ENCODE measurements around the gene ZNF469.

ZNF469 gene

GRCh38 chr16:88378401-88378800 is 4.4 kb upstream of the ZNF469 start:
- DNase-seq: no peak

GRCh38 chr16:88378836-88379693 is 3.7 kb upstream of the ZNF469 start:
- no peak for DNase-seq

- DNase-seq: no peak
Measured at GRCh38 chr16:88379694-88380040, 3.1 kb upstream of the ZNF469 start.

GRCh38 chr16:88380099-88380498 is 2.7 kb upstream of the ZNF469 start:
- DNase-seq: no peak

- DNase-seq: no peak
Measured at GRCh38 chr16:88380619-88381018, 2.1 kb upstream of the ZNF469 start.

- DNase-seq: no peak
Measured at GRCh38 chr16:88381820-88382451, 823 bp upstream of the ZNF469 start.

- DNase-seq: no peak
Measured at GRCh38 chr16:88383401-88384221, 852 bp downstream of the ZNF469 start.

- DNase-seq: no peak
Measured at GRCh38 chr16:88384222-88385111, 1.7 kb downstream of the ZNF469 start.

GRCh38 chr16:88385112-88385594 is 2.4 kb downstream of the ZNF469 start:
- no peak for DNase-seq

GRCh38 chr16:88385831-88386815 is 3.4 kb downstream of the ZNF469 start:
- DNase-seq: no peak

GRCh38 chr16:88387180-88387765 is 4.5 kb downstream of the ZNF469 start:
- DNase-seq: no peak

- DNase-seq: no peak
Measured at GRCh38 chr16:88387941-88388627, 5.3 kb downstream of the ZNF469 start.

- no peak for DNase-seq
Measured at GRCh38 chr16:88389191-88389590, 6.4 kb downstream of the ZNF469 start.

GRCh38 chr16:88389621-88390160 is 6.9 kb downstream of the ZNF469 start:
- no peak for DNase-seq

GRCh38 chr16:88390265-88390664 is 7.5 kb downstream of the ZNF469 start:
- DNase-seq: no peak

- no peak for DNase-seq
Measured at GRCh38 chr16:88390735-88391134, 8.0 kb downstream of the ZNF469 start.

- DNase-seq: no peak
Measured at GRCh38 chr16:88391144-88391850, 8.5 kb downstream of the ZNF469 start.

GRCh38 chr16:88392111-88392510 is 9.4 kb downstream of the ZNF469 start:
- no peak for DNase-seq

GRCh38 chr16:88392616-88393015 is 9.9 kb downstream of the ZNF469 start:
- DNase-seq: no peak

All from NCI-H748 treated with DMSO at 0.1 percent for 48 hours (cell line).